Liver (tissue), 3 donors: Measurements from ENCODE around the gene RRP15.

Source experiments
- GABPA ChIP-seq, 2 donors: IDR thresholded peaks in 1 of 2; conservative IDR thresholded peaks in 1 of 2; 2 replicates each; pipeline ENCODE4 v1.6.1; 2016; ENCODE audit warnings: antibody characterized with exemption in 2 of 2, mild to moderate bottlenecking in 1 of 2, moderate library complexity in 1 of 2
- HNF4A ChIP-seq, 2 donors: conservative IDR thresholded peaks; 2 replicates each; pipeline ENCODE4 v1.6.1; 2016; ENCODE audit warnings: antibody characterized with exemption in 2 of 2, mild to moderate bottlenecking in 2 of 2
- TAF1 ChIP-seq: conservative IDR thresholded peaks from 2 replicates; pipeline ENCODE4 v1.6.1; 2016; ENCODE audit warnings: antibody characterized with exemption, mild to moderate bottlenecking
- YY1 ChIP-seq: IDR thresholded peaks from 2 replicates; pipeline ENCODE4 v1.6.1; 2016; ENCODE audit warnings: antibody characterized with exemption, mild to moderate bottlenecking
- TF ChIP-seq, protein P1 (sequence below): fragments of 150-350 bp; IDR thresholded peaks from 2 replicates; pipeline ENCODE4 v1.5.1; 2017; ENCODE audit warnings: improper control_type of control experiment, low read depth, low read length; ENCODE audit not compliant: missing input control
- TF ChIP-seq, protein P2 (sequence below): IDR thresholded peaks from 2 replicates; pipeline ENCODE4 v1.6.1; 2016; ENCODE audit warnings: antibody characterized with exemption
- TF ChIP-seq, protein P3 (sequence below): IDR thresholded peaks from 2 replicates; pipeline ENCODE4 v1.6.1; 2016; ENCODE audit warnings: antibody characterized with exemption, mild to moderate bottlenecking
- donor health status: healthy.
- donor health status: healthy.

DNA sequence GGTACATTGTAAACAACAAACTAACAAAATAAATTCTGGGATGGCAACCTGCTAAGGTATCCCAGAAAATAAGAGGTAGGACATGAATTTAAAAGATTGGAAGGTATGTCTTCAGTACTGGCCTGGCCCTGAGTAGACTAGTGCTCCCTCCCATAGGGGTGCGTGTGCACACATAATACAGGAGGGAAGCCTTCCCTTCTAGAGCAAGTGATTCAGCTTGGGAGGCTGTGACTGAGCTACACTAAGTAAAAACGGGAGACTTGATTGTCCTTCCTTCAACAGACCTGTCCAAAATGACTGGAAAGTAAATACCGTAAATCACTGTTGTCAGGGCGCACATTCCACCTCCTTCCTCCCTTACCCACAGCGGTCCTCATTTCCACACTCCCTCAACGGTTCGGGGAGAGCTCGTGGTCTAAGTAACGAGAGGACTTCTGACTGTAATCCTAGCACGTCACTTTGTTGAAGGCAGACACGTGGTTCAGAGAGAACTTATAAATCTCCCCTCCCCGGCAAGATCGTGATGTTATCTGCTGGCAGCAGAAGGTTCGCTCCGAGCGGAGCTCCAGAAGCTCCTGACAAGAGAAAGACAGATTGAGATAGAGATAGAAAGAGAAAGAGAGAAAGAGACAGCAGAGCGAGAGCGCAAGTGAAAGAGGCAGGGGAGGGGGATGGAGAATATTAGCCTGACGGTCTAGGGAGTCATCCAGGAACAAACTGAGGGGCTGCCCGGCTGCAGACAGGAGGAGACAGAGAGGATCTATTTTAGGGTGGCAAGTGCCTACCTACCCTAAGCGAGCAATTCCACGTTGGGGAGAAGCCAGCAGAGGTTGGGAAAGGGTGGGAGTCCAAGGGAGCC, 60.0 kb downstream of the RRP15 start, which contains the start of gene TGFB2:
- TF ChIP-seq GABPA (IDR thresholded peaks at IDR 0.05 in 1 of 2, conservative IDR thresholded peaks at IDR 0.05 in 1 of 2) (no peak), HNF4A (conservative IDR thresholded peaks at IDR 0.05) (no peak), YY1 (no peak), TAF1 (no peak)
- TF ChIP-seq, protein P1, sequence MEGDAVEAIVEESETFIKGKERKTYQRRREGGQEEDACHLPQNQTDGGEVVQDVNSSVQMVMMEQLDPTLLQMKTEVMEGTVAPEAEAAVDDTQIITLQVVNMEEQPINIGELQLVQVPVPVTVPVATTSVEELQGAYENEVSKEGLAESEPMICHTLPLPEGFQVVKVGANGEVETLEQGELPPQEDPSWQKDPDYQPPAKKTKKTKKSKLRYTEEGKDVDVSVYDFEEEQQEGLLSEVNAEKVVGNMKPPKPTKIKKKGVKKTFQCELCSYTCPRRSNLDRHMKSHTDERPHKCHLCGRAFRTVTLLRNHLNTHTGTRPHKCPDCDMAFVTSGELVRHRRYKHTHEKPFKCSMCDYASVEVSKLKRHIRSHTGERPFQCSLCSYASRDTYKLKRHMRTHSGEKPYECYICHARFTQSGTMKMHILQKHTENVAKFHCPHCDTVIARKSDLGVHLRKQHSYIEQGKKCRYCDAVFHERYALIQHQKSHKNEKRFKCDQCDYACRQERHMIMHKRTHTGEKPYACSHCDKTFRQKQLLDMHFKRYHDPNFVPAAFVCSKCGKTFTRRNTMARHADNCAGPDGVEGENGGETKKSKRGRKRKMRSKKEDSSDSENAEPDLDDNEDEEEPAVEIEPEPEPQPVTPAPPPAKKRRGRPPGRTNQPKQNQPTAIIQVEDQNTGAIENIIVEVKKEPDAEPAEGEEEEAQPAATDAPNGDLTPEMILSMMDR, result no peak
- TF ChIP-seq, protein P2, sequence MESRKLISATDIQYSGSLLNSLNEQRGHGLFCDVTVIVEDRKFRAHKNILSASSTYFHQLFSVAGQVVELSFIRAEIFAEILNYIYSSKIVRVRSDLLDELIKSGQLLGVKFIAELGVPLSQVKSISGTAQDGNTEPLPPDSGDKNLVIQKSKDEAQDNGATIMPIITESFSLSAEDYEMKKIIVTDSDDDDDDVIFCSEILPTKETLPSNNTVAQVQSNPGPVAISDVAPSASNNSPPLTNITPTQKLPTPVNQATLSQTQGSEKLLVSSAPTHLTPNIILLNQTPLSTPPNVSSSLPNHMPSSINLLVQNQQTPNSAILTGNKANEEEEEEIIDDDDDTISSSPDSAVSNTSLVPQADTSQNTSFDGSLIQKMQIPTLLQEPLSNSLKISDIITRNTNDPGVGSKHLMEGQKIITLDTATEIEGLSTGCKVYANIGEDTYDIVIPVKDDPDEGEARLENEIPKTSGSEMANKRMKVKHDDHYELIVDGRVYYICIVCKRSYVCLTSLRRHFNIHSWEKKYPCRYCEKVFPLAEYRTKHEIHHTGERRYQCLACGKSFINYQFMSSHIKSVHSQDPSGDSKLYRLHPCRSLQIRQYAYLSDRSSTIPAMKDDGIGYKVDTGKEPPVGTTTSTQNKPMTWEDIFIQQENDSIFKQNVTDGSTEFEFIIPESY, result no peak
- TF ChIP-seq, protein P3, sequence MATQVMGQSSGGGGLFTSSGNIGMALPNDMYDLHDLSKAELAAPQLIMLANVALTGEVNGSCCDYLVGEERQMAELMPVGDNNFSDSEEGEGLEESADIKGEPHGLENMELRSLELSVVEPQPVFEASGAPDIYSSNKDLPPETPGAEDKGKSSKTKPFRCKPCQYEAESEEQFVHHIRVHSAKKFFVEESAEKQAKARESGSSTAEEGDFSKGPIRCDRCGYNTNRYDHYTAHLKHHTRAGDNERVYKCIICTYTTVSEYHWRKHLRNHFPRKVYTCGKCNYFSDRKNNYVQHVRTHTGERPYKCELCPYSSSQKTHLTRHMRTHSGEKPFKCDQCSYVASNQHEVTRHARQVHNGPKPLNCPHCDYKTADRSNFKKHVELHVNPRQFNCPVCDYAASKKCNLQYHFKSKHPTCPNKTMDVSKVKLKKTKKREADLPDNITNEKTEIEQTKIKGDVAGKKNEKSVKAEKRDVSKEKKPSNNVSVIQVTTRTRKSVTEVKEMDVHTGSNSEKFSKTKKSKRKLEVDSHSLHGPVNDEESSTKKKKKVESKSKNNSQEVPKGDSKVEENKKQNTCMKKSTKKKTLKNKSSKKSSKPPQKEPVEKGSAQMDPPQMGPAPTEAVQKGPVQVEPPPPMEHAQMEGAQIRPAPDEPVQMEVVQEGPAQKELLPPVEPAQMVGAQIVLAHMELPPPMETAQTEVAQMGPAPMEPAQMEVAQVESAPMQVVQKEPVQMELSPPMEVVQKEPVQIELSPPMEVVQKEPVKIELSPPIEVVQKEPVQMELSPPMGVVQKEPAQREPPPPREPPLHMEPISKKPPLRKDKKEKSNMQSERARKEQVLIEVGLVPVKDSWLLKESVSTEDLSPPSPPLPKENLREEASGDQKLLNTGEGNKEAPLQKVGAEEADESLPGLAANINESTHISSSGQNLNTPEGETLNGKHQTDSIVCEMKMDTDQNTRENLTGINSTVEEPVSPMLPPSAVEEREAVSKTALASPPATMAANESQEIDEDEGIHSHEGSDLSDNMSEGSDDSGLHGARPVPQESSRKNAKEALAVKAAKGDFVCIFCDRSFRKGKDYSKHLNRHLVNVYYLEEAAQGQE, result no peak
